GM21360 (cell line): ENCODE results near the gene RAD54L2.
A peak's percentile ranks its signal among the peaks of the same experiment; 100 is the strongest.
"Not testable (repeated sequence)": the region's sequence is repeated elsewhere in the genome, so short reads cannot be mapped to it uniquely, and the experiment has no call there.

Source experiments
- ATAC-seq: cut with Tn5 transposase; IDR thresholded peaks from one replicate; pipeline ENCODE4 v1.9.1; 2021; ENCODE audit warnings: mild to moderate bottlenecking, moderate library complexity; ENCODE audit not compliant: unreplicated experiment

RAD54L2 gene

GRCh38 chr3:51538459-51539290, at the start of gene RAD54L2:
TSS of gene RAD54L2 (plus strand) at chr3:51538719. CDS start at chr3:51590421, 51,702 bp downstream.
- ATAC-seq = peak; percentile 81

DNA sequence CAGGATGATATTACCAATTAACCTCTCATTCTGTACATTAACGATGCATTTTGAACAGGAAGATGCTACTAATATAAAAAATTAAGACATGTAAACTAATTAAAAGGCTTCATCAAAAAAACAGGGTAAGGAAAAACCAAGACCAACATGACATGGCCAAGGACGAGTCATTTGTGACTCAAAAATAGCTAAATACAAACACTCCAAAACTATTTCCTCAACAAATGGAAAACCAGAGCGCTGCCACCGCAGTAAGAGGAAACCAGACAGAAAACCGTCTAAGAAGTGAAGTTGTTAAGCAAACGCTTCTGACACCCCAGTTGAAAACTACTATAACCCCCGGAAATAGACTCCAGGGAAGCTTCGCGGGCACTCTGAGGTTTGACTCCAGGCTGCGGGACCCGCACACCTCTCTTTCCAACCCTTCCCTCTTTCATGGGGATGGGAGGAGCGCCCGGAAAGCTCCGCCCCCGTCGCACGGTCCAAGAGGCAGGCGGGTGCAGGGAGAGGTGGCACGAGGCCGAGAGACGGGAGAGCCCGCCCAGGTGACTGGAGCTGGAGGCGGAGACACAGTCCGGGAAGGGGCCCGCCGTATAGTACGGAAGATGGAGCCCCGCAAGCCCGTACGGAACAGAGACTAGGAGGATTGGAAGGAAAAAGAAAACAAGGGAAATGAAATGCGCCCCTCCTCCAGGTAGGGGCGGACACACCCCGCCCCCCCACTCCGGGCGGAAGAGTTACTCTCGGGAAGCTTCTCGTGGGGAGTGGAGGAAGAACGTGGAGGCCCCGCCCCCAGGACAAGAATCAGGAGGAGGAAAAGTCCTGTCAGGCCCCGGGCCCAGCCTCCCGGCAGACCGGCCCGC, 39.4 kb upstream of the RAD54L2 start:
- peak; percentile 54 for ATAC-seq

DNA sequence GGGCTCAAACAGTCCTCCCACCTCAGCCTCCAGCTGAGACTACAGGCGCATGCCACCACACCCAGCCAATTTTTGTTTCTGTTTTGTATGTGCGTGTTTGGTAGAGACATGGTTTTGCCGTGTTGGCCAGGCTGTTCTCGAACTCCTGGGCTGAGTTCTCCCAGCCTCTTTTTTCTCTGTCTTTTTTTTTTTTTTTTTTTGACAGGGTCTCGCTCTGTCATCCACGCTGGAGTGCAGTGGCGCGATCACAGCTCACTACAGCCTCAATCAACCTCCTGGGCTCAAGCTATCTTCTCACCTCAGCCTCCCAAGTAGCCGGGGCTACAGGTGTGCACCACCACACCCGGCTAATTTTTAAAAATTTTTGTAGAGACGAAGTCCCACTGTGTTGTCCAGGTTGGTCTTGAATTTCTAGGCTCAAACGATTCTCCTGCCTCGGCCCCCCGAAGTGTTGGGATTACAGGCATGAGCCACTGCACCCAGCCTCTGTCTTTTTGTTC, 37.8 kb upstream of the RAD54L2 start:
- ATAC-seq = no peak

GRCh38 chr3:51501833-51502561, 36.5 kb upstream of the RAD54L2 start:
- ATAC-seq = no peak

GRCh38 chr3:51502562-51502910, 36.0 kb upstream of the RAD54L2 start:
- ATAC-seq = no peak

GRCh38 chr3:51503007-51503406, 35.5 kb upstream of the RAD54L2 start:
- no peak for ATAC-seq

DNA sequence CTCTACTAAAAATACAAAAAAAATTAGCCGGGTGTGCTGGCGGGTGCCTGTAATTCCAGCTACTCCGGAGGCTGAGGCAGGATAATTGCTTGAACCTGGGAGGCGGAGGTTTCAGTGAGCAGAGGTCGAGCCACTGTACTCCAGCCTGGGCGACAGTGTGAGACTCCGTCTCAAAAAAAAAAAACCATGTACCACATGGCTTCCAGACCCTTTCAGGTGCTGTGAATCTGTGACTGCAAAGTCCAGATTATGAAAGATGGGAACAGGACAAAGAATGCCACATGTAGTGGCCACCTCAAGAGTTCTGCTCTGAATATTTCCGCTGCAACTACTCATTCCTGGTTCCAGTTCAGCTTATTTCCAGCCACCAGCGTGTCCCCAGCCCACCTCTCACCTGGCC, 30.3 kb upstream of the RAD54L2 start:
- ATAC-seq = no peak

DNA sequence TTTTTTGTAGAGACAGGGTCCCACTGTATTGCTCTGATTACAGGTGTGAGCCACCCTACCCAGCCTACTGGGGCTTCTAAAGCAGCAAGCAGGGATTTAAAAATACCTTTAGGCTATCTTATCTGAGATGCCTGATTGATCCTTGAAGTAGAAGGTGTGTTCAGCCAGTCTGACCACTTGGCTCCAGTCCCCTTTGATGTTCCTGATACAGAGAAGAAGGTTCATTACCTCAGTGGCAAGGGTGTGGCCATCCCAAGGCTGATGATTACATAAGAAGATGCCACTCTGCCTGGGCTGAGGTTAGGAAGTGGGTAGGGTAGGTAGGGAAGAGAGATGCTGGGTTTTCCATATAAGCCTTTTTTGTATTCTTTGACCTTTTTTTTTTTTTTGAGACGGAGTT, 27.5 kb upstream of the RAD54L2 start:
- no peak for ATAC-seq

- ATAC-seq = no peak
These were observed 24.3 kb upstream of the RAD54L2 start for GRCh38 chr3:51514210-51514609.

DNA sequence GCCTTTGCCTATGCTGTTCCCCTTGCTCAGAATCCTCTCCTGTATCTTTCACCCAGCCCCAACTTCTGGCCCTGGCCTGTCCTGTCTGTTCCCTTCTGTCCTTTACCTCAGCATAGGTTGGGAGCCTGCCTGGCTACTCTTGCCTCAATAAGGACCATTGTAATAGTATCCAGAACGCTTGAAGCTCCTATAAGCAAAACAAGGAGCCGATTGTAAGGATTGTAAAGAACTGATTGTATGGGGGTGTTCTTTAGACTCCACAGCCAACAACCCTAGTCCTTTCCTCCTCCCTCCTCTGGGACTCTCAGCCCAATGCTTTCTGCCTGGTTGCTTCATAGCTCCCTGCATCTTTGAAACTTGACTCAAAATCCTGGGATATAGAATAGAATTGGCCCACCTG, 18.7 kb upstream of the RAD54L2 start:
- no peak for ATAC-seq

GRCh38 chr3:51520906-51521730, 17.4 kb upstream of the RAD54L2 start:
- ATAC-seq = not testable (repeated sequence)

GRCh38 chr3:51522273-51522962, 16.1 kb upstream of the RAD54L2 start:
- ATAC-seq = no peak

- not testable (repeated sequence) for ATAC-seq
These were observed 13.6 kb upstream of the RAD54L2 start for GRCh38 chr3:51524874-51525273.

GRCh38 chr3:51530485-51530884, 8.0 kb upstream of the RAD54L2 start:
- no peak for ATAC-seq

- no peak for ATAC-seq
These were observed 3.1 kb upstream of the RAD54L2 start for GRCh38 chr3:51535146-51536019.

DNA sequence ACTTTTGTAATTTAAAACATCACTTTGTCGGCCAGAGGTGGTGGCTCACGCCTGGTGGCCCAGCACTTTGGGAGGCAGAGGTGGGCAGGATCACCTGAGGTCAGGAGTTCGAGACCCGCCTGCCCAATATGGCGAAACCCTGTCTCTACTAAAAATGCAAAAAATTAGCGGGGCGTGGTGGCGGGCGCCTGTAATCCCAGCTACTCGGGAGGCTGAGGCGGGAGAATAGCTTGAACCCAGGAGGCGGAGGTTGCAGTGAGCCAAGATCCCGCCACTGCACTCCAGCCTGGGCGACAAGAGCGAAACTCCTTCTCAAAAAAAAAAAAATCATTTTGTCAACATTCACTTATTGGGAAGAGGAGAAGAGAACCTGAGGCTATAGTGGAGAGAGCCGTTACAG, 888 bp upstream of the RAD54L2 start:
- ATAC-seq = not testable (repeated sequence)

DNA sequence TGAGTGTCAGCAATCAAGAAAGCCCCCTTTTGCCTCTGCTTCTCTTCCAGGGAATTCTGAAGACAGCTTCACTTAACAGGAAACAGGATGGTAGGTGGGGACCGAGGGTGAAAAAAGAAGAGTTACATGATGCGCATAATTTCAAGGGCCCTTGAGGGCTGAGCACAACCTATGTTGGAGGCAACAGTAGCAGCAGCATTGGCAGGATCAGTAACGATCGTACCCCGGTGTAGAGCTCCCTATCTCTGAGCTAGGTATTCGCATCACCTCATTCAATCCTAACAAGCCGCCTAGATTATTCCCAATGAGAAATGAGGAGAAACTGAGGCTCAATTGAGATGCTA, 432 bp upstream of the RAD54L2 start:
- no peak for ATAC-seq

GRCh38 chr3:51539291-51539941, 897 bp downstream of the RAD54L2 start:
- ATAC-seq = peak; percentile 21
